Activated T-cell treated with anti-CD3 and anti-CD28 coated beads, Interleukin-2, amount 50 U/mL, for 24 hours (primary cell): ENCODE data around the gene DAD1.
"Not testable (repeated sequence)": the region's sequence is repeated elsewhere in the genome, so short reads cannot be mapped to it uniquely, and the experiment has no call there.

Source experiments
- DNase-seq: peaks from one replicate; pipeline ENCODE4 v3.0.0-alpha.2; 2020
- H3K27ac Mint-ChIP-seq: 2 replicates; pipeline ENCODE4 v1.8.0; 2020; ENCODE audit warnings: mild to moderate bottlenecking, mixed read lengths
- H3K27me3 Mint-ChIP-seq: 2 replicates; pipeline ENCODE4 v1.8.0; 2020; ENCODE audit warnings: mixed read lengths
- H3K36me3 Mint-ChIP-seq: 2 replicates; pipeline ENCODE4 v1.8.0; 2020; ENCODE audit warnings: low read depth, mixed read lengths
- H3K4me1 Mint-ChIP-seq: 2 replicates; pipeline ENCODE4 v1.8.0; 2020; ENCODE audit warnings: low read depth, mixed read lengths
- H3K4me3 Mint-ChIP-seq: 2 replicates; pipeline ENCODE4 v1.8.0; 2020; ENCODE audit warnings: mild to moderate bottlenecking, moderate library complexity, mixed read lengths
- H3K9me3 Mint-ChIP-seq: 2 replicates; pipeline ENCODE4 v1.8.0; 2020; ENCODE audit warnings: mixed read lengths

The DAD1 gene

GRCh38 chr14:22546722-22547071 is 42.3 kb downstream of the DAD1 start:
- no peaks in the 10 kb centered on the region for H3K9me3 Mint-ChIP-seq
- peaks cover 99% of the 10 kb centered on the region for H3K36me3 Mint-ChIP-seq
- H3K27me3 Mint-ChIP-seq = no peaks in the 10 kb centered on the region
- H3K4me1 Mint-ChIP-seq = peaks cover 96% of the 10 kb centered on the region
- peak overlapping the region; percentile 97 for H3K27ac Mint-ChIP-seq
- H3K4me3 Mint-ChIP-seq = peak overlapping the region; percentile 69
- no peak for DNase-seq

GRCh38 chr14:22545842-22546721 is 42.9 kb downstream of the DAD1 start:
- Mint-ChIP-seq H3K27ac (peak overlapping the region; percentile 97), H3K36me3 (peaks cover 99% of the 10 kb centered on the region), H3K4me3 (peak overlapping the region; percentile 69), H3K27me3 (no peaks in the 10 kb centered on the region), H3K4me1 (peaks cover 96% of the 10 kb centered on the region), H3K9me3 (no peaks in the 10 kb centered on the region)
- DNase-seq = peak; percentile 72

GRCh38 chr14:22544881-22545420 is 44.1 kb downstream of the DAD1 start:
- Mint-ChIP-seq H3K9me3 (no peaks in the 10 kb centered on the region), H3K4me1 (peaks cover 96% of the 10 kb centered on the region), H3K27me3 (no peaks in the 10 kb centered on the region), H3K4me3 (peak overlapping the region; percentile 69), H3K36me3 (peaks cover 99% of the 10 kb centered on the region), H3K27ac (peak overlapping the region; percentile 97)
- DNase-seq = peak; percentile 49

- peaks cover 99% of the 10 kb centered on the region for H3K36me3 Mint-ChIP-seq
- no peak for DNase-seq
- peak overlapping the region; percentile 69 for H3K4me3 Mint-ChIP-seq
- no peaks in the 10 kb centered on the region for H3K9me3 Mint-ChIP-seq
- peaks cover 96% of the 10 kb centered on the region for H3K4me1 Mint-ChIP-seq
- H3K27me3 Mint-ChIP-seq = no peaks in the 10 kb centered on the region
- H3K27ac Mint-ChIP-seq = peak overlapping the region; percentile 97
Measured at GRCh38 chr14:22544406-22544805, 44.6 kb downstream of the DAD1 start.

GRCh38 chr14:22543570-22544357 is 45.3 kb downstream of the DAD1 start:
- peak overlapping the region; percentile 69 for H3K4me3 Mint-ChIP-seq
- not testable (repeated sequence) for DNase-seq

GRCh38 chr14:22542360-22542759 is 46.7 kb downstream of the DAD1 start:
- peak overlapping the region; percentile 86 for H3K4me3 Mint-ChIP-seq
- H3K9me3 Mint-ChIP-seq = no peaks in the 10 kb centered on the region
- H3K4me1 Mint-ChIP-seq = peaks cover 98% of the 10 kb centered on the region
- DNase-seq = no peak
- H3K36me3 Mint-ChIP-seq = peaks cover 100% of the 10 kb centered on the region
- no peaks in the 10 kb centered on the region for H3K27me3 Mint-ChIP-seq
- H3K27ac Mint-ChIP-seq = peak overlapping the region; percentile 97

More at GRCh38 chr14:22543570-22544357, 45.3 kb downstream of the DAD1 start:
- Mint-ChIP-seq H3K27ac (peak overlapping the region; percentile 97), H3K36me3 (peaks cover 99% of the 10 kb centered on the region), H3K4me1 (peaks cover 96% of the 10 kb centered on the region)
- H3K9me3 Mint-ChIP-seq, H3K27me3 Mint-ChIP-seq: not testable (repeated sequence)

GRCh38 chr14:22541721-22542120 is 47.3 kb downstream of the DAD1 start:
- Mint-ChIP-seq H3K27ac (peak overlapping the region; percentile 97), H3K27me3 (no peaks in the 10 kb centered on the region), H3K9me3 (no peaks in the 10 kb centered on the region), H3K4me3 (peak overlapping the region; percentile 86), H3K36me3 (peaks cover 100% of the 10 kb centered on the region), H3K4me1 (peaks cover 98% of the 10 kb centered on the region)
- no peak for DNase-seq

- Mint-ChIP-seq H3K27ac (peak overlapping the region; percentile 97), H3K9me3 (no peaks in the 10 kb centered on the region), H3K4me1 (peaks cover 96% of the 10 kb centered on the region), H3K36me3 (peaks cover 99% of the 10 kb centered on the region), H3K4me3 (peak overlapping the region; percentile 86), H3K27me3 (no peaks in the 10 kb centered on the region)
- no peak for DNase-seq
Measured at GRCh38 chr14:22540811-22541360, 48.1 kb downstream of the DAD1 start.

GRCh38 chr14:22540293-22540692 is 48.7 kb downstream of the DAD1 start:
- H3K4me3 Mint-ChIP-seq = peak overlapping the region; percentile 86

GRCh38 chr14:22539831-22540230 is 49.2 kb downstream of the DAD1 start:
- Mint-ChIP-seq H3K9me3 (no peaks in the 10 kb centered on the region), H3K36me3 (peaks cover 99% of the 10 kb centered on the region), H3K4me3 (peak overlapping the region; percentile 86), H3K4me1 (peaks cover 96% of the 10 kb centered on the region), H3K27ac (peak overlapping the region; percentile 97), H3K27me3 (no peaks in the 10 kb centered on the region)
- DNase-seq = no peak

More at GRCh38 chr14:22540293-22540692, 48.7 kb downstream of the DAD1 start:
- H3K4me1 Mint-ChIP-seq = peaks cover 96% of the 10 kb centered on the region
- H3K27me3 Mint-ChIP-seq = no peaks in the 10 kb centered on the region
- H3K27ac Mint-ChIP-seq = peak overlapping the region; percentile 97
- no peaks in the 10 kb centered on the region for H3K9me3 Mint-ChIP-seq
- no peak for DNase-seq
- peaks cover 99% of the 10 kb centered on the region for H3K36me3 Mint-ChIP-seq

- no peaks in the 10 kb centered on the region for H3K27me3 Mint-ChIP-seq
- H3K4me1 Mint-ChIP-seq = peaks cover 94% of the 10 kb centered on the region
- DNase-seq = no peak
- H3K9me3 Mint-ChIP-seq = no peaks in the 10 kb centered on the region
- H3K36me3 Mint-ChIP-seq = peaks cover 97% of the 10 kb centered on the region
- peak overlapping the region; percentile 97 for H3K27ac Mint-ChIP-seq
- H3K4me3 Mint-ChIP-seq = peak overlapping the region; percentile 86
Measured at GRCh38 chr14:22538671-22539228, 50.3 kb downstream of the DAD1 start.

- peak overlapping the region; percentile 86 for H3K4me3 Mint-ChIP-seq
- H3K36me3 Mint-ChIP-seq = peaks cover 97% of the 10 kb centered on the region
- H3K27ac Mint-ChIP-seq = peak overlapping the region; percentile 97
- no peaks in the 10 kb centered on the region for H3K9me3 Mint-ChIP-seq
- H3K27me3 Mint-ChIP-seq = no peaks in the 10 kb centered on the region
- peaks cover 96% of the 10 kb centered on the region for H3K4me1 Mint-ChIP-seq
- DNase-seq = peak; percentile 58
Measured at GRCh38 chr14:22537436-22538310, 51.4 kb downstream of the DAD1 start.

- H3K27ac Mint-ChIP-seq = peak overlapping the region; percentile 97
- H3K36me3 Mint-ChIP-seq = peaks cover 97% of the 10 kb centered on the region
- H3K9me3 Mint-ChIP-seq = no peaks in the 10 kb centered on the region
- H3K27me3 Mint-ChIP-seq = no peaks in the 10 kb centered on the region
- peaks cover 96% of the 10 kb centered on the region for H3K4me1 Mint-ChIP-seq
- peak overlapping the region; percentile 86 for H3K4me3 Mint-ChIP-seq
- peak; percentile 79 for DNase-seq
Measured at GRCh38 chr14:22536853-22537338, 52.1 kb downstream of the DAD1 start.
